Fibroblast of upper back skin (primary cell): Measurements from ENCODE around the gene BDH1.
"Not testable (repeated sequence)": the region's sequence is repeated elsewhere in the genome, so short reads cannot be mapped to it uniquely, and the experiment has no call there.

Source experiments
- DNase-seq: peaks from one replicate; pipeline ENCODE4 v3.0.0-alpha.2; 2013

Gene BDH1

DNA sequence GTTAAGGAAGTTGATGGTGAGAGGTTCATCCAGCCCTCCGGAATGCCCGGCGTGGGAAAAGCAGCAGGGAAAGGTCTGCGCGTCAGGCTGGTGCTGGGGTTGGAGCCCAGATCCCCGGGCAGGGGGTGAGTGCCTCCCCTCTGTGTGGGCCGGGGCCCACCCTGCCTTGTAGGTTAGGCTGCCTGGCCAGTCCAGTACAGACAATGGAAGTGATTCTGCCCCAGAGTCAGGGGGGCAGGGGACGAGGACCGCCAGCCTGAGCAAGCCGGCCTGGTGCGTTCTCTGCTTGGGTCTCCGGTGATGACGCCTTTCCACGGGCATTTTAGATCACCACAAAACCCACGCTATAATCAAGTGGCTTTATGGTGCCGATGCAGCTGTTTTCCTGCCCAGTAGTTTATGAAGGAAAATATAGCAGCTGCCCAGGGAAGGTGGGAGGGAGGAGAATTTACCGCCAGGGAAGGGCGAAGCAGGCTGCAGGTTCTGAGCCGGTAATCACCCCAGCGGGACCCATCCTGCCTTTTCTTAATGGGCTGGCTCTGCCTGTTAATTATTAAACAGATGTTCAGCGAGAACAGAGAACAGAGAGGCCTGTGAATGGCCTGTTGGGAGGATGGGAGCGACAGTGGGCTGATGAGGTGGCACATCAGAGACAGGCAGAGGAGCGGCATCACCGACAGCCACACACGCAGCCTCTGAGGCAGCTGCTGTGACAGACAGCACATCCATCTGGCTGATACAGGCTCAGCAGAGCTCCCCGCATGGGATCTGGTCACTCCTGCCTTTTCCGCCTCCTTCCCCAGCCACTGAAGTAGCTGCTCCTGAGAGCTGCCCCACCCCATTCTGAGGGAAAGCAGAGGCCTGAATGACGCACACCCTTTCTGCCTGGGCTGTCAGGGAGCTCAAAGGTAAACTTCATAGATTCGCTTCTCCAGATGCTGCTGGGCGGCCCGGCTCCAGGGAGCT lies 35.2 kb downstream of the BDH1 start:
- peak; percentile 66 for DNase-seq

DNA sequence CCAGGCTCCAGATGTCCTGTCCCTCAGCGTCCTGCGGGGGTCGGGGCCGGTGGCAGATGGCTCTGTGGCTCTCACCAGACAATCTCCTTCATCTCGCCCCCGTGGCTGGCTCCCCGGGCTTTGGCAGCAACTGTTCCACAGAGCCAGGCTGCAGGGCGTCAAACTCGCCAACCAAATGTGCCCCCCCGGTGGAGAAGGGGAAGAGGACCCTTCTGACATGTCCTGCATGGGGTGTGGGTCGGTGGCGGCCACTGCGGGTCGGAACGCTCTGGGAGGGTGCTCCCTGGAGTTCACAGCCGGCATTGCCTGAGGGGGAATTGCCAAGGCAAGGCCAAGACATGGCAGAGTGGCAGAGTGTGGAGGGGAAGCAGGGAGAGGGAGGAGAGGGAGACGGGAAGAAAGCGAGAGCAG lies 36.0 kb downstream of the BDH1 start:
- DNase-seq, result no peak

DNA sequence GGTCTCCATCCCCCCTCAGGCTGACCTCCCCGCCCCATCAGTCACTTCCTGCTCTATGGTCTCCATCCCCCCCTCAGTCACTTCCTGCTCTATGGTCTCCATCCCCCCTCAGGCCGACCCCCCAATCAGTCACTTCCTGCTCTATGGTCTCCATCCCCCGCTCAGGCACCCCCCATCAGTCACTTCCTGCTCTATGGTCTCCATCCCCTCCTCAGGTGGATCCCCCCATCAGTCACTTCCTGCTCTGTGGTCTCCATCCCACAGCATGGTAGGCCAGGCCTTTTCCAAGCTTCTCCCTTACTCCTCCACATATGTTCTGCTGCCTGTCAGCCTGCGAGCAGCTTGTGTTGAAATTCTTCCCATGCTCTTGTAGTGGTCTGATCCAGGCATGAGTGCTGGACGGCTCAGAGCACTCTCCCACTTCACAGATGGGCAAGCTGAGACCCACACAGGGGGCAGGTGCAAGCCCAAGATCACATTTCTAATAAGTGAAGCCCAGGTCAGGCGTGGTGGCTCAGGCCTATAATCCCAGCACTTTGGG lies 36.8 kb downstream of the BDH1 start:
- DNase-seq, result peak; percentile 31

GRCh38 chr3:197517922-197518683 lies 37.7 kb downstream of the BDH1 start:
- not testable (repeated sequence) for DNase-seq

GRCh38 chr3:197516890-197517606 lies 38.7 kb downstream of the BDH1 start:
- peak; percentile 48 for DNase-seq

- DNase-seq, result peak; percentile 95
Observed at GRCh38 chr3:197516517-197516889, 39.3 kb downstream of the BDH1 start.

- no peak for DNase-seq
Observed at GRCh38 chr3:197514786-197515355, 40.9 kb downstream of the BDH1 start.

- DNase-seq, result no peak
Observed at GRCh38 chr3:197513953-197514785, 41.6 kb downstream of the BDH1 start.

DNA sequence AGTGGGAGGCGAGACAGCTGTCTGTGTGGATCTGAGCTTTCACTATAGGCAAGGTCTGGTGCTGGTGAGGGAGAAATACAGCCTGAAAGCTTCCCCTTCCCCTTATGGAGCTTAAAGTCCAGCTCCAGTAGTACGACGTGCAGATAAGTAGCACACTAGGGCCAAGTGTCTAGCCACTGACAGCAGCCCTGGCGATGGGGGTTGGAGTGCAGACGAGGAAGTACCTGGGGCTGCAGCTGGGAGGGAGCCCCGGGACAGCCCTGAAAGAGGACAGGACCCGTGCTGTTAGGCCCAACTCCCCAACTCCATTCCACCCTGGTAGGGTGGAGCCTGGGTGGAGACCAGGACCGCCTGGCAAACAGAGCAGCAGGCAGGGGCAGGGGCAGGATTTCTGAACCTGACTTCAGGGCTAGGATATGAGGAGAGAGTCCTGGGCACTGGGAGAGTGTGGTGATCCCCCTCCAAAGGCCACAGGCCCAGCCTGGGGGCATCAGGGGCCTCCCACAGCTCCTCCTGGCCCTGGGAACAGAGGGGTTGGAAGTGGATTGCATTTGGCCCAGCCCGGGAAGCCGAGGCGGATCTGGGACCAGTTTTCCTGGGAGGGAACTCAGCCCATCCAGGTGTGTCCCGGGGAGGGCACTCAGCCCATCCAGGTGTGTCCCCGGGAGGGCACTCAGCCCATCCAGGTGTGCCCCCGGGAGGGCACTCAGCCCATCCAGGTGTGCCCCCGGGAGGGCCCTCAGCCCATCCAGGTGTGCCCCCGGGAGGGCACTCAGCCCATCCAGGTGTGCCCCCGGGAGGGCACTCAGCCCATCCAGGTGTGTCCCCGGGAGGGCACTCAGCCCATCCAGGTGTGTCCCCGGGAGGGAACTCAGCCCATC lies 42.8 kb downstream of the BDH1 start:
- DNase-seq, result no peak

DNA sequence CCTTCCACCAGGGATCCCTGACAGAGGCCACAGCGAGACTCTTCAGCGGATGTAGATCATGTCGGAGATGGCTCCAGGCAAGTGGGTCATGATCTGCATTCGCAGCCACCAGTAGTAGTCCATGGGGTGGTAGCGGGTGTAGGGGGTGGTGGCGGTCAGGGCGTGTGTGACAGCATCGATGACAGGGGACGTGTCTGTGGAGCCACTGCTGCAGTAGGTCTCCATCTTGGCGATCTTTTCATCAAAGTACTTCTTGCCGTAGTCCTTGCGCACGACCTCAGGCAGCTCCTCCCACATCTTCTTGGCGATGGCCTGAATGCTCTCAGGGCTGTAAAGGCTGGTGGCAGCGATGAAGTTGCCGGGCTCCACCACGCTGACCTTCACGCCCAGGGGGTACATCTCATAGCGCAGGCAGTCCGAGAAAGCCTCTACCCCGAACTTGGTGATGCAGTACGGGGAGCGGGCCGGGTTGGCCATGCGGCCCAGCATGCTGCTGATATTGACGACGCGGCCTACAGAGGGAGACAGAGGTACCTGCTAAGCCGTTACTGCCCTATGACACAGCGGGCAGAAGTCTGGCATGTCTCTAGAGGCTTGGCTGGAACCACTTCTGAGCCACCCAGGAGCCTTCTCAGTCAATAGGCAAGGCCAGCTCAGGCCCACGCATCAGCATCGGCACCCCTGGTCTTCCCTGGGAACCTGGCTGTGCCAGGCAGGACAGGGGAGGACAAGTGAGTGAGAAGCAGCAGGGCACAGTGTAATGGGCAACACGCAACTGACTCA lies 43.7 kb downstream of the BDH1 start:
- DNase-seq, result no peak

DNA sequence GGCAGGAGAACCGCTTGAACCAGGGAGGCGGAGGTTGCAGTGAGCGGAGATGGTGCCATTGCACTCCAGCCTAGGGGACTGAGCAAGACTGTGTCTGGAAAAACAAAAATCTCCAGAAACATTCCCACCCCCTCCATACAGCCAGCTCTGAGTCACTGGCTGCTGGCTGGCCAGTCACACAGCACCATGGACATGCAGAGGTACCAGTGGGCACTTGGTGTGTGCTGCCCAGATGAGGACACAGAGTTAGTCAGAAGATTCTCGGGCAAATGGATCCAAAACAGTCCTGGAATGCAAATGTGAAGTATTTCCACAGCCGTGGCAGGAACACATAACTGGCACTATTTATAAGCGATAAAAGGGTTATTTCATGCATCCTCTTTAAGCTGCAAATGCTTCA lies 44.6 kb downstream of the BDH1 start:
- DNase-seq, result peak; percentile 37

GRCh38 chr3:197510642-197511018 lies 45.1 kb downstream of the BDH1 start:
- DNase-seq, result no peak

DNA sequence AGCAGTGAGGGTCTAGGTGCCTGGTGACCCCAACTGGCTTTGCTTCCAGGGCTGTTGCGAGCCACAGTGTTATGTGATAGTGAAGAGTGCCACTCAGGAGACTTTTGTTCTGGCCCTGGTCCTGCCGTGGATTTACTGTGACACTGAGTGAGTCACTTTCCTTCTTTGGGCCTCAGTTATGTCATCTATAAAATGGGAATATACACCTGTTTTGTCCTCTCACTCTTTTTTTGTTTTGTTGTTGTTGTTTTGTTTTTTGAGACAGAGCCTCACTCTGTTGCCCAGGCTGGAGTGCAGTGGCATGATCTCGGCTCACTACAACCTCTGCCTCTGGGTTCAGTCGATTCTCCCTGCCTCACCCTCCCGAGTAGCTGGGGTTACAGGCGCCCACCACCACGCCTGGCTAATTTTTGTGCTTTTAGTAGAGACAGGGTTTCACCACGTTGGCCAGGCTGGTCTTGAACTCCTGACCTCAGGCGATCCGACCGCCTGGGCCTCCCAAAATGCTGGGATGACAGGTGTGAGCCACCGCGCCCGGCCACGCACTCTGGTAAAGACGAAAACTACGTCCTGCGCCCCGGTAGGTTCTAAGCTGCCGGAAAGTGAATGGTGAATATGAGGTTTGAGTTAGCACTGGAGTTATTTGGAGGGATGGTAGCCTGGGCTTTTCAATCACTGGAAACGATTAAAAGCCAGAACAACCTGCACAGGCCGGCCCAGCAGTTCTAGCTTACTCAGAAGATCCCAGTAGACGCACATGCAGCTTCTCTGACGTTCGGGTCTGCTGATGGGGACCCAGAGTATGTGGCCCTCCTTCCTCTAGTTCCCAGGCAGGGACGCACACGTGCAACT lies 46.6 kb downstream of the BDH1 start:
- no peak for DNase-seq

DNA sequence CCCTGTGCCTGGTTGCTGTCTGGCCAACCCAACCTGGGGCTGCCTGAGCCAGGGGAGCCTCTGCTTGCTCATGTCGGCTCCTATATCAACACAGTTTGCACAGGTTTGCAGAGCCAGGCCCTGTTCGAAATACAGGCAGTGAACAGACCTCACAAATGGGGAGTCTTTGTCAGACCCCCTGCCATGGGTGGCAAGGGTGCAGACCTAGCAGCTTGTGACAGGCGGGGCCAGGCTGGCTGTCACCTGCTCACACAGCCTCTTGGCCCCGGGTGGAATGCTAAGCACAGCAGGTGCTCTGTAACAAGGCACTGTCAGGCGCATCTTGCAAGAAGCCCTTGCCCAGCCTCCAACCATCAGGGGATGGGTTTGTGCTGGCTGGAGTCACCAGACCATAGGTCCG lies 47.3 kb downstream of the BDH1 start:
- DNase-seq, result no peak

DNA sequence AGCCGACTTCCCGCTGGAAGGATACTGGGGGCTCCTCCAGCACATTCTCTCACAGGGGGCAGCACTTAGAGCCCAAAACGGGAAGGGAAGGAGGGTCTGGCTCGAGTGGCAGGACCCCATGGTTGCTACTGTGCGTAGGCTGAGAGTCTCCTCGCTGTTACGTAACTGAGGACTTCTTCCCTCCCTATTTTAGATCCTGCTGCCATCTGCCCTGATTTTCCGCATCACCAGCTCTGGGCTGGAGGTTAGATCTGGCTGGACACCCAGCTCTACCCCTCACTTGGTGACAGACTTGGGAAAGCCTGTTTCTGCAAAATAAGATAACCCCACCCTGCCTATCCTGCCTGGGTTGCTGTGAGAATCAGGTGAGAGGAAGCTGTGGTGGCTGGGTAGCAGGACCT lies 47.7 kb downstream of the BDH1 start:
- DNase-seq, result no peak

GRCh38 chr3:197507541-197507940 lies 48.2 kb downstream of the BDH1 start:
- no peak for DNase-seq

DNA sequence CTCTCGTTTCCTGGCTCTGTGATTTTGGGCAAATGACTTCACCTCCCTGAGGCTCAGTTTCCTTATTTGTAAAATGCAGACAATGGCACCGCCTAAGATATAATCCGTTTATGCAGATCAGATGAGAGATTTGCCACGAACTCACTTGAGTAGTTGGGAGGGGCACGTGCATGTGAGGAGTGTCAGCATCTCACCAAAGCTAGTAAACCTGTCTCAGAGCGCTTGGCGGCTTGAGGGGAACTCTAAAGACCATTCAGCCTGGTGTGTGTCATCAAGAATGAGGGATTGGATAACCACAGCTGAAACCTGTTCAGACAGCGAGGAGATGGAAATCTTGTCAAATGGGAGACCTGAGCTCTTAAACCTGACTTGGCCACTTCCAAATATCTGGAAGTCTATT lies 48.7 kb downstream of the BDH1 start:
- no peak for DNase-seq

DNA sequence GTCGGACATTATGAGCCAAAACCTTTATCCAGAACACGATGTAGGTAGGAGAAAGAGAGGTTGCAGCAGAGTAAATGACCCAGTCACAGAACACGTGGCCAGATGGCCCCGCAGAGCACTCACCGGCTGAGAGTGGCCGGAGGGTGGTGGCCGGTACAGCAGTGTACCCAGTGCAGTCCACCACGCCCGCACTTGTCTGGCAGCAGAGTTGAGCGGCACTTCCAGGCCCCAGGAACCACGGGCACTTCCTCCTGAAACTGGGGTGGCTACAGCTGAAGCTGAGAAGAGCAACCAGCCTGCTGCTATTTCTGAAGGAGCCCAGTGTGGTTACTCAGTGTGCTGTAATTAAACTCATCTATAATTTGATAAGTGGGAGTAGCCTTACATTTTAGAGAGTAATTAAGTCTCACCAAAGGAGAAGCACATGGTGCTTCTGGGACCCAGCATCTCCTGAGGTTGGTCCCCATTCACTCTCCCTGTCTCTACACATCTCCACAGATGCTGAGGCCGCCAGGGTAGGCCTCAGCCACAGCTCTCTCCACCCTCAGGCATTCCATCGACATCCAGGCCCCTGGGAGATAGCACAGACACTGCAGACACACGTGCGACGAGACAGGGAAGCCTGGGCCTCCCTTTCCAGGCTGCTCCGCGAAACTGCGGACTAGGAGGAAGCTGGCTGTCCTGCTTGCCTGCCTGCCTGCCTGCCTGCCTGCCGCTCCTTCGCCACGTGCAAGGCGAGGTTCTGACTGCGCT lies 49.8 kb downstream of the BDH1 start:
- no peak for DNase-seq
